Measurements from ENCODE around the gene NUDT4. TPM values are rescaled to one million over a fixed set of nuclear protein-coding genes. Genes with fewer than 3 reads are reported as not detected.

The NUDT4 gene
- polyA plus RNA-seq, 1 donor (not counting 4 experiments of a cell fraction or from before 2014, with no cell fraction given) = 33.2 TPM

GRCh38 chr12:93356214-93356613, 21.5 kb upstream of the NUDT4 start:
- no peaks in the 10 kb centered on the region for H3K9me1 ChIP-seq (ENCODE audit: control insufficient read depth, extremely low read depth, insufficient read depth, low read length)
- no peak overlapping the region for H3K9ac ChIP-seq (ENCODE audit: control insufficient read depth, extremely low read depth, insufficient read depth, low read length)
- no peaks in the 10 kb centered on the region for H3K27me3 ChIP-seq (ENCODE audit: control insufficient read depth, extremely low read depth, insufficient read depth, low read length)
- H3K4me2 ChIP-seq (ENCODE audit: control insufficient read depth, extremely low read depth, insufficient read depth, low read depth, low read length) = no peak overlapping the region
- no peaks in the 10 kb centered on the region for H3K9me3 ChIP-seq (ENCODE audit: control insufficient read depth, low read depth, low read length)
- H3K36me3 ChIP-seq (ENCODE audit: control insufficient read depth in 2 of 2, extremely low read depth in 1 of 2, insufficient read depth in 2 of 2, low read length in 2 of 2) = no peaks in the 10 kb centered on the region
- no peaks in the 10 kb centered on the region for H3K4me1 ChIP-seq (ENCODE audit: control insufficient read depth, extremely low read depth, insufficient read depth, low read length)
- H4K20me1 ChIP-seq (ENCODE audit: control insufficient read depth, extremely low read depth, insufficient read depth, low read length) = no peaks in the 10 kb centered on the region
- no peak overlapping the region for H2AFZ ChIP-seq (ENCODE audit: control insufficient read depth, low read length)
- H3K79me2 ChIP-seq (ENCODE audit: control insufficient read depth, insufficient read depth, low read length) = no peaks in the 10 kb centered on the region
- no peak for FAIRE-seq
- no peak overlapping the region for H3K4me3 ChIP-seq (ENCODE audit: control insufficient read depth in 2 of 3, extremely low read depth in 1 of 3, insufficient read depth in 2 of 3, low read depth in 1 of 3, low read length in 3 of 3)
- DNase-seq (ENCODE audit: low read depth, low spot score) = no peak
- dilution Hi-C loops (cut with MboI; ENCODE audit: extremely low pct_ligation_motif_present, low sequenced_read_pairs) = no loop called here
- no peak for TF ChIP-seq EZH2 (IDR thresholded peaks at IDR 0.05; ENCODE audit: low read length)
- no peak for TF ChIP-seq CTCF (optimal IDR thresholded peaks at IDR 0.05 in 1 of 3, IDR thresholded peaks at IDR 0.05 in 1 of 3, conservative IDR thresholded peaks at IDR 0.05 in 1 of 3; ENCODE audit: extremely low read depth in 1 of 3, insufficient read depth in 2 of 3, low read length in 3 of 3)
- no peak overlapping the region for H3K27ac ChIP-seq (ENCODE audit: control insufficient read depth, insufficient read depth, low read length)

- dilution Hi-C loops (cut with MboI; ENCODE audit: extremely low pct_ligation_motif_present, low sequenced_read_pairs) = no loop called here
- H3K4me2 ChIP-seq (ENCODE audit: control insufficient read depth, extremely low read depth, insufficient read depth, low read depth, low read length) = no peak overlapping the region
Observed at GRCh38 chr12:93358058-93358457, 19.7 kb upstream of the NUDT4 start.

GRCh38 chr12:93358821-93359220, 18.9 kb upstream of the NUDT4 start:
- TF ChIP-seq CTCF (optimal IDR thresholded peaks at IDR 0.05 in 1 of 3, IDR thresholded peaks at IDR 0.05 in 1 of 3, conservative IDR thresholded peaks at IDR 0.05 in 1 of 3; ENCODE audit: extremely low read depth in 1 of 3, insufficient read depth in 2 of 3, low read length in 3 of 3) = no peak
- TF ChIP-seq EZH2 (IDR thresholded peaks at IDR 0.05; ENCODE audit: low read length) = no peak
- Histone ChIP-seq H3K36me3 (ENCODE audit: control insufficient read depth in 2 of 2, extremely low read depth in 1 of 2, insufficient read depth in 2 of 2, low read length in 2 of 2) (no peaks in the 10 kb centered on the region), H3K27ac (ENCODE audit: control insufficient read depth, insufficient read depth, low read length) (no peak overlapping the region), H3K27me3 (ENCODE audit: control insufficient read depth, extremely low read depth, insufficient read depth, low read length) (no peaks in the 10 kb centered on the region), H4K20me1 (ENCODE audit: control insufficient read depth, extremely low read depth, insufficient read depth, low read length) (no peaks in the 10 kb centered on the region), H3K4me3 (ENCODE audit: control insufficient read depth in 2 of 3, extremely low read depth in 1 of 3, insufficient read depth in 2 of 3, low read depth in 1 of 3, low read length in 3 of 3) (no peak overlapping the region), H2AFZ (ENCODE audit: control insufficient read depth, low read length) (no peak overlapping the region), H3K79me2 (ENCODE audit: control insufficient read depth, insufficient read depth, low read length) (no peaks in the 10 kb centered on the region), H3K4me2 (ENCODE audit: control insufficient read depth, extremely low read depth, insufficient read depth, low read depth, low read length) (no peak overlapping the region), H3K9me1 (ENCODE audit: control insufficient read depth, extremely low read depth, insufficient read depth, low read length) (no peaks in the 10 kb centered on the region), H3K9ac (ENCODE audit: control insufficient read depth, extremely low read depth, insufficient read depth, low read length) (no peak overlapping the region), H3K4me1 (ENCODE audit: control insufficient read depth, extremely low read depth, insufficient read depth, low read length) (no peaks in the 10 kb centered on the region), H3K9me3 (ENCODE audit: control insufficient read depth, low read depth, low read length) (no peaks in the 10 kb centered on the region)
- FAIRE-seq (no peak), DNase-seq (ENCODE audit: low read depth, low spot score) (no peak)
- dilution Hi-C loops (cut with MboI; ENCODE audit: extremely low pct_ligation_motif_present, low sequenced_read_pairs) = no loop called here

More at GRCh38 chr12:93358058-93358457, 19.7 kb upstream of the NUDT4 start:
- no peaks in the 10 kb centered on the region for H3K9me1 ChIP-seq (ENCODE audit: control insufficient read depth, extremely low read depth, insufficient read depth, low read length)
- H3K4me3 ChIP-seq (ENCODE audit: control insufficient read depth in 2 of 3, extremely low read depth in 1 of 3, insufficient read depth in 2 of 3, low read depth in 1 of 3, low read length in 3 of 3) = no peak overlapping the region
- H3K36me3 ChIP-seq (ENCODE audit: control insufficient read depth in 2 of 2, extremely low read depth in 1 of 2, insufficient read depth in 2 of 2, low read length in 2 of 2) = no peaks in the 10 kb centered on the region
- FAIRE-seq (no peak), DNase-seq (ENCODE audit: low read depth, low spot score) (no peak)
- H3K79me2 ChIP-seq (ENCODE audit: control insufficient read depth, insufficient read depth, low read length) = no peaks in the 10 kb centered on the region
- H3K27ac ChIP-seq (ENCODE audit: control insufficient read depth, insufficient read depth, low read length) = no peak overlapping the region
- H2AFZ ChIP-seq (ENCODE audit: control insufficient read depth, low read length) = no peak overlapping the region
- no peaks in the 10 kb centered on the region for H3K9me3 ChIP-seq (ENCODE audit: control insufficient read depth, low read depth, low read length)
- TF ChIP-seq EZH2 (IDR thresholded peaks at IDR 0.05; ENCODE audit: low read length) = no peak
- no peaks in the 10 kb centered on the region for H4K20me1 ChIP-seq (ENCODE audit: control insufficient read depth, extremely low read depth, insufficient read depth, low read length)
- no peaks in the 10 kb centered on the region for H3K4me1 ChIP-seq (ENCODE audit: control insufficient read depth, extremely low read depth, insufficient read depth, low read length)
- no peak overlapping the region for H3K9ac ChIP-seq (ENCODE audit: control insufficient read depth, extremely low read depth, insufficient read depth, low read length)
- no peaks in the 10 kb centered on the region for H3K27me3 ChIP-seq (ENCODE audit: control insufficient read depth, extremely low read depth, insufficient read depth, low read length)

Measured in keratinocyte (primary cell).